Measurements from ENCODE around the gene IGHMBP2. TPM values are rescaled to one million over a fixed set of nuclear protein-coding genes. Genes with fewer than 3 reads are reported as not detected.

Gene IGHMBP2
- total RNA-seq, 2 experiments from 2014 or later = 20.9 to 25.4 TPM

- Mint-ChIP-seq H3K27ac (no peak overlapping the region), H3K4me1 (peaks cover 4% of the 10 kb centered on the region), H3K9me3 (ENCODE audit: low read depth) (no peaks in the 10 kb centered on the region), H3K27me3 (no peaks in the 10 kb centered on the region), H3K36me3 (ENCODE audit: low read depth) (no peaks in the 10 kb centered on the region), H3K4me3 (no peak overlapping the region)
- ChIA-PET CTCF (interaction anchor here (0.7 kb wide), 1 partner anchor 67 kb away, joined by 3 read pairs; no protein-coding TSS in a partner anchor), POLR2A (no interaction called here)
- ATAC-seq = no peak
- DNase-seq = no peak
- intact Hi-C loops (cut with DNase I, micrococcal nuclease) = no loop called here
Observed at GRCh38 chr11:68947151-68947550, 43.5 kb downstream of the IGHMBP2 start.

- Mint-ChIP-seq H3K4me3 (no peak overlapping the region), H3K36me3 (ENCODE audit: low read depth) (no peaks in the 10 kb centered on the region), H3K27me3 (no peaks in the 10 kb centered on the region), H3K4me1 (peaks cover 4% of the 10 kb centered on the region), H3K9me3 (ENCODE audit: low read depth) (no peaks in the 10 kb centered on the region), H3K27ac (no peak overlapping the region)
- intact Hi-C loops (cut with DNase I, micrococcal nuclease) = no loop called here
- DNase-seq (no peak), ATAC-seq (no peak)
- CTCF ChIA-PET = no interaction called here
- POLR2A ChIA-PET = no interaction called here
Observed at GRCh38 chr11:68948496-68948895, 44.8 kb downstream of the IGHMBP2 start.

- ChIA-PET CTCF (interaction anchor here (1.3 kb wide), 1 partner anchor 333 kb away, joined by 3 read pairs; no protein-coding TSS in a partner anchor), POLR2A (interaction anchor here (0.6 kb wide), 1 partner anchor 72 kb away, joined by 3 read pairs; no protein-coding TSS in a partner anchor)
- H3K36me3 Mint-ChIP-seq (ENCODE audit: low read depth) = no peaks in the 10 kb centered on the region
Observed at GRCh38 chr11:68948935-68949334, 45.2 kb downstream of the IGHMBP2 start.

GRCh38 chr11:68950270-68950669 is 46.6 kb downstream of the IGHMBP2 start:
- intact Hi-C loops (cut with DNase I, micrococcal nuclease) = no loop called here
- H3K27ac Mint-ChIP-seq = no peak overlapping the region
- H3K4me3 Mint-ChIP-seq = no peak overlapping the region
- ChIA-PET POLR2A (interaction anchor here (0.6 kb wide), 1 partner anchor 112 kb away, joined by 3 read pairs; no protein-coding TSS in a partner anchor), CTCF (interaction anchor here (0.7 to 1.3 kb wide), 2 partner anchors 120 to 331 kb away, joined by 3 read pairs; no protein-coding TSS in a partner anchor)
- DNase-seq (no peak), ATAC-seq (no peak)
- H3K36me3 Mint-ChIP-seq (ENCODE audit: low read depth) = no peaks in the 10 kb centered on the region
- H3K27me3 Mint-ChIP-seq = peaks cover under 1% of the 10 kb centered on the region
- H3K9me3 Mint-ChIP-seq (ENCODE audit: low read depth) = no peaks in the 10 kb centered on the region
- H3K4me1 Mint-ChIP-seq = peaks cover 4% of the 10 kb centered on the region

More at GRCh38 chr11:68948935-68949334, 45.2 kb downstream of the IGHMBP2 start:
- intact Hi-C loops (cut with DNase I, micrococcal nuclease) = no loop called here
- DNase-seq = no peak
- Mint-ChIP-seq H3K4me3 (no peak overlapping the region), H3K27ac (no peak overlapping the region), H3K9me3 (ENCODE audit: low read depth) (no peaks in the 10 kb centered on the region), H3K4me1 (peaks cover 4% of the 10 kb centered on the region), H3K27me3 (no peaks in the 10 kb centered on the region)
- ATAC-seq = no peak

- ChIA-PET POLR2A (no interaction called here), CTCF (interaction anchor here (0.5 kb wide), 1 partner anchor 719 kb away, joined by 4 read pairs; no protein-coding TSS in a partner anchor)
- H3K27ac Mint-ChIP-seq = no peak overlapping the region
- no peaks in the 10 kb centered on the region for H3K9me3 Mint-ChIP-seq (ENCODE audit: low read depth)
- peaks cover 1% of the 10 kb centered on the region for H3K27me3 Mint-ChIP-seq
- H3K36me3 Mint-ChIP-seq (ENCODE audit: low read depth) = no peaks in the 10 kb centered on the region
- H3K4me1 Mint-ChIP-seq = peaks cover 4% of the 10 kb centered on the region
- intact Hi-C loops (cut with DNase I, micrococcal nuclease) = no loop called here
- H3K4me3 Mint-ChIP-seq = no peak overlapping the region
- DNase-seq (no peak), ATAC-seq (no peak)
Observed at GRCh38 chr11:68950762-68951161, 47.1 kb downstream of the IGHMBP2 start.

- CTCF ChIA-PET = interaction anchor here (0.7 kb wide), 1 partner anchor 48 kb away, joined by 3 read pairs; no protein-coding TSS in a partner anchor
- ATAC-seq = no peak
- DNase-seq = no peak
- Mint-ChIP-seq H3K27ac (no peak overlapping the region), H3K36me3 (ENCODE audit: low read depth) (no peaks in the 10 kb centered on the region), H3K4me1 (no peaks in the 10 kb centered on the region), H3K27me3 (peaks cover 1% of the 10 kb centered on the region), H3K4me3 (no peak overlapping the region), H3K9me3 (ENCODE audit: low read depth) (no peaks in the 10 kb centered on the region)
- intact Hi-C loops (cut with DNase I, micrococcal nuclease) = loop anchor here (5.0 kb wide), 1 partner anchor 132 kb away; no protein-coding TSS in a partner anchor
- POLR2A ChIA-PET = no interaction called here
Observed at GRCh38 chr11:68954836-68955606, 51.3 kb downstream of the IGHMBP2 start.

GRCh38 chr11:68955607-68955958 is 51.9 kb downstream of the IGHMBP2 start:
- no peaks in the 10 kb centered on the region for H3K4me1 Mint-ChIP-seq
- ChIA-PET CTCF (interaction anchor here (0.6 kb wide), 1 partner anchor 107 kb away, joined by 3 read pairs; no protein-coding TSS in a partner anchor), POLR2A (no interaction called here)
- DNase-seq (no peak), ATAC-seq (no peak)
- H3K36me3 Mint-ChIP-seq (ENCODE audit: low read depth) = no peaks in the 10 kb centered on the region
- intact Hi-C loops (cut with DNase I, micrococcal nuclease) = loop anchor here (5.0 kb wide), 1 partner anchor 132 kb away; no protein-coding TSS in a partner anchor
- no peak overlapping the region for H3K4me3 Mint-ChIP-seq
- peaks cover 1% of the 10 kb centered on the region for H3K27me3 Mint-ChIP-seq
- H3K9me3 Mint-ChIP-seq (ENCODE audit: low read depth) = no peaks in the 10 kb centered on the region
- no peak overlapping the region for H3K27ac Mint-ChIP-seq

GRCh38 chr11:68956142-68956541 is 52.5 kb downstream of the IGHMBP2 start:
- Mint-ChIP-seq H3K4me3 (no peak overlapping the region), H3K9me3 (ENCODE audit: low read depth) (no peaks in the 10 kb centered on the region), H3K36me3 (ENCODE audit: low read depth) (no peaks in the 10 kb centered on the region), H3K27me3 (peaks cover 1% of the 10 kb centered on the region), H3K4me1 (no peaks in the 10 kb centered on the region), H3K27ac (no peak overlapping the region)
- intact Hi-C loops (cut with DNase I, micrococcal nuclease) = loop anchor here (5.0 kb wide), 1 partner anchor 131 kb away; no protein-coding TSS in a partner anchor
- POLR2A ChIA-PET = no interaction called here
- peak; percentile 52 for DNase-seq
- peak; percentile 51 for ATAC-seq
- CTCF ChIA-PET = interaction anchor here (0.6 kb wide), 2 partner anchors 22 to 108 kb away, joined by 3 read pairs; no protein-coding TSS in a partner anchor

- ChIA-PET POLR2A (no interaction called here), CTCF (interaction anchor here (0.6 to 0.7 kb wide), 4 partner anchors 22 to 825 kb away, joined by 3 read pairs; no protein-coding TSS in a partner anchor)
- intact Hi-C loops (cut with DNase I, micrococcal nuclease) = loop anchor here (5.0 kb wide), 1 partner anchor 131 kb away; no protein-coding TSS in a partner anchor
- H3K27me3 Mint-ChIP-seq = peaks cover 1% of the 10 kb centered on the region
- no peaks in the 10 kb centered on the region for H3K9me3 Mint-ChIP-seq (ENCODE audit: low read depth)
- DNase-seq (no peak), ATAC-seq (no peak)
- H3K36me3 Mint-ChIP-seq (ENCODE audit: low read depth) = no peaks in the 10 kb centered on the region
- H3K4me1 Mint-ChIP-seq = no peaks in the 10 kb centered on the region
- no peak overlapping the region for H3K4me3 Mint-ChIP-seq
- H3K27ac Mint-ChIP-seq = no peak overlapping the region
Observed at GRCh38 chr11:68956547-68957254, 53.0 kb downstream of the IGHMBP2 start.

GRCh38 chr11:68958211-68958610 is 54.5 kb downstream of the IGHMBP2 start:
- H3K27ac Mint-ChIP-seq = no peak overlapping the region
- peaks cover 2% of the 10 kb centered on the region for H3K36me3 Mint-ChIP-seq (ENCODE audit: low read depth)
- no peaks in the 10 kb centered on the region for H3K9me3 Mint-ChIP-seq (ENCODE audit: low read depth)
- intact Hi-C loops (cut with DNase I, micrococcal nuclease) = loop anchor here (5.0 kb wide), 1 partner anchor 129 kb away; no protein-coding TSS in a partner anchor
- H3K4me1 Mint-ChIP-seq = peaks cover 8% of the 10 kb centered on the region
- CTCF ChIA-PET = interaction anchor here (0.6 kb wide), 1 partner anchor 445 kb away, joined by 3 read pairs; no protein-coding TSS in a partner anchor
- ATAC-seq = no peak
- POLR2A ChIA-PET = no interaction called here
- peaks cover 1% of the 10 kb centered on the region for H3K27me3 Mint-ChIP-seq
- DNase-seq = no peak
- H3K4me3 Mint-ChIP-seq = no peak overlapping the region

- no peak overlapping the region for H3K27ac Mint-ChIP-seq
- H3K36me3 Mint-ChIP-seq (ENCODE audit: low read depth) = peaks cover 2% of the 10 kb centered on the region
- peaks cover 13% of the 10 kb centered on the region for H3K4me1 Mint-ChIP-seq
- H3K4me3 Mint-ChIP-seq = no peak overlapping the region
- DNase-seq (no peak), ATAC-seq (no peak)
- CTCF ChIA-PET = no interaction called here
- H3K27me3 Mint-ChIP-seq = peaks cover 1% of the 10 kb centered on the region
- H3K9me3 Mint-ChIP-seq (ENCODE audit: low read depth) = no peaks in the 10 kb centered on the region
- intact Hi-C loops (cut with DNase I, micrococcal nuclease) = loop anchor here (5.0 kb wide), 1 partner anchor 128 kb away; no protein-coding TSS in a partner anchor
- POLR2A ChIA-PET = no interaction called here
Observed at GRCh38 chr11:68959465-68960293, 56.0 kb downstream of the IGHMBP2 start.
